Subcutaneous abdominal adipose tissue (tissue), 5 donors: Measurements from ENCODE around the gene GINS1.
"Not testable (repeated sequence)": the region's sequence is repeated elsewhere in the genome, so short reads cannot be mapped to it uniquely, and the experiment has no call there.

Source experiments
- H3K27ac ChIP-seq: one replicate; pipeline ENCODE4 v1.7.0; 2013; ENCODE audit warnings: low read depth, mild to moderate bottlenecking, inconsistent platforms, low read length, moderate library complexity
- H3K27me3 ChIP-seq, 5 donors: one replicate each; pipeline ENCODE4 v1.7.0; 2013; ENCODE audit warnings: low read length in 5 of 5, inconsistent platforms in 1 of 5; ENCODE audit not compliant: control insufficient read depth in 5 of 5, insufficient read depth in 4 of 5
- H3K36me3 ChIP-seq, 5 donors: one replicate each; pipeline ENCODE4 v1.7.0; 2013; ENCODE audit warnings: low read length in 5 of 5; ENCODE audit not compliant: control insufficient read depth in 5 of 5, insufficient read depth in 5 of 5
- H3K4me1 ChIP-seq, 5 donors: one replicate each; pipeline ENCODE4 v1.7.0; 2013; ENCODE audit warnings: low read length in 5 of 5, mild to moderate bottlenecking in 3 of 5, moderate library complexity in 1 of 5; ENCODE audit not compliant: control insufficient read depth in 5 of 5, insufficient read depth in 5 of 5
- H3K4me3 ChIP-seq, 5 donors: one replicate each; pipeline ENCODE4 v1.7.0; 2013; ENCODE audit warnings: low read length in 5 of 5, low read depth in 1 of 5
- H3K9ac ChIP-seq, 5 donors: one replicate each; pipeline ENCODE4 v1.7.0; 2013; ENCODE audit warnings: low read length in 5 of 5, mild to moderate bottlenecking in 4 of 5, moderate library complexity in 3 of 5
- H3K9me3 ChIP-seq, 5 donors: one replicate each; pipeline ENCODE4 v1.7.0; 2013; ENCODE audit warnings: low read length in 5 of 5; ENCODE audit not compliant: control insufficient read depth in 5 of 5
- donor health status: healthy.
- donor health status: healthy.
- donor health status: healthy.
- donor health status: healthy.
- donor health status: healthy.

GINS1 gene

GRCh38 chr20:25473297-25473696, 65.8 kb downstream of the GINS1 start:
- H3K27ac ChIP-seq, H3K27me3 ChIP-seq, H3K9me3 ChIP-seq, H3K9ac ChIP-seq, H3K4me1 ChIP-seq, H3K4me3 ChIP-seq: not testable (repeated sequence)
- peaks cover 0 to 28% (median 8%) of the 10 kb centered on the region in 5 donors for H3K36me3 ChIP-seq

GRCh38 chr20:25476106-25477013, 68.9 kb downstream of the GINS1 start:
- H3K4me3 ChIP-seq: no peak overlapping the region
- H3K9me3 ChIP-seq: no peaks in the 10 kb centered on the region
- peaks cover 0 to 47% (median 20%) of the 10 kb centered on the region in 5 donors for H3K36me3 ChIP-seq
- H3K27ac ChIP-seq: no peak overlapping the region
- H3K4me1 ChIP-seq: no peaks in the 10 kb centered on the region
- no peak overlapping the region for H3K9ac ChIP-seq
- no peaks in the 10 kb centered on the region for H3K27me3 ChIP-seq

- Histone ChIP-seq H3K9me3 (no peaks in the 10 kb centered on the region), H3K36me3 (peaks cover 0 to 54% (median 23%) of the 10 kb centered on the region in 5 donors), H3K27me3 (no peaks in the 10 kb centered on the region), H3K27ac (no peak overlapping the region), H3K4me1 (no peaks in the 10 kb centered on the region), H3K9ac (no peak overlapping the region), H3K4me3 (no peak overlapping the region)
Measured at GRCh38 chr20:25477014-25477882, 69.8 kb downstream of the GINS1 start.

- H3K9ac ChIP-seq: no peak overlapping the region
- peaks cover 0 to under 1% (median 0%) of the 10 kb centered on the region in 5 donors for H3K4me1 ChIP-seq
- no peak overlapping the region for H3K27ac ChIP-seq
- H3K27me3 ChIP-seq: no peaks in the 10 kb centered on the region
- no peak overlapping the region for H3K4me3 ChIP-seq
- H3K36me3 ChIP-seq: peaks cover 0 to 59% (median 23%) of the 10 kb centered on the region in 5 donors
- H3K9me3 ChIP-seq: no peaks in the 10 kb centered on the region
Measured at GRCh38 chr20:25478889-25479568, 71.6 kb downstream of the GINS1 start.

GRCh38 chr20:25479638-25480037, 72.2 kb downstream of the GINS1 start:
- Histone ChIP-seq H3K27ac (no peak overlapping the region), H3K9me3 (no peaks in the 10 kb centered on the region), H3K27me3 (no peaks in the 10 kb centered on the region), H3K36me3 (peaks cover 0 to 59% (median 21%) of the 10 kb centered on the region in 5 donors), H3K9ac (no peak overlapping the region), H3K4me1 (peaks cover 0 to 6% (median 6%) of the 10 kb centered on the region in 5 donors), H3K4me3 (no peak overlapping the region)

GRCh38 chr20:25480156-25480555, 72.7 kb downstream of the GINS1 start:
- no peaks in the 10 kb centered on the region for H3K27me3 ChIP-seq
- peaks cover 0 to 12% (median 11%) of the 10 kb centered on the region in 5 donors for H3K4me1 ChIP-seq
- no peak overlapping the region for H3K27ac ChIP-seq
- no peak overlapping the region for H3K4me3 ChIP-seq
- H3K9me3 ChIP-seq: no peaks in the 10 kb centered on the region
- peaks cover 0 to 59% (median 21%) of the 10 kb centered on the region in 5 donors for H3K36me3 ChIP-seq
- no peak overlapping the region for H3K9ac ChIP-seq

- Histone ChIP-seq H3K27me3 (no peaks in the 10 kb centered on the region), H3K4me1 (peaks cover 0 to 17% (median 13%) of the 10 kb centered on the region in 5 donors), H3K36me3 (peaks cover 0 to 59% (median 21%) of the 10 kb centered on the region in 5 donors), H3K27ac (no peak overlapping the region), H3K4me3 (no peak overlapping the region), H3K9me3 (no peaks in the 10 kb centered on the region), H3K9ac (no peak overlapping the region)
Measured at GRCh38 chr20:25480797-25481196, 73.3 kb downstream of the GINS1 start.

GRCh38 chr20:25481235-25481917, 73.9 kb downstream of the GINS1 start:
- no peaks in the 10 kb centered on the region for H3K9me3 ChIP-seq
- H3K27me3 ChIP-seq: no peaks in the 10 kb centered on the region
- H3K4me1 ChIP-seq: peaks cover 0 to 19% (median 13%) of the 10 kb centered on the region in 5 donors
- H3K4me3 ChIP-seq: no peak overlapping the region
- H3K9ac ChIP-seq: no peak overlapping the region
- peaks cover 0 to 54% (median 19%) of the 10 kb centered on the region in 5 donors for H3K36me3 ChIP-seq
- H3K27ac ChIP-seq: no peak overlapping the region

GRCh38 chr20:25481918-25482253, 74.4 kb downstream of the GINS1 start:
- Histone ChIP-seq H3K27me3 (no peaks in the 10 kb centered on the region), H3K4me3 (no peak overlapping the region), H3K36me3 (peaks cover 0 to 50% (median 19%) of the 10 kb centered on the region in 5 donors), H3K9ac (no peak overlapping the region), H3K4me1 (peaks cover 0 to 19% (median 13%) of the 10 kb centered on the region in 5 donors), H3K9me3 (no peaks in the 10 kb centered on the region), H3K27ac (no peak overlapping the region)
